Mesenchymal stem cell (in vitro differentiated cells and primary cell): Measurements from ENCODE around the gene TMEM187.

Experiments used
- DNase-seq: peaks from one replicate; pipeline ENCODE4 v3.0.0-alpha.2; 2013
- H2AFZ ChIP-seq: one replicate; pipeline ENCODE4 v1.6.1; 2013; ENCODE audit warnings: low read depth, mild to moderate bottlenecking, control low read depth, inconsistent platforms, low read length, moderate library complexity
- H2AK5ac ChIP-seq: 2 replicates; pipeline ENCODE4 v1.6.1; 2013; ENCODE audit warnings: low read length, moderate library complexity, mild to moderate bottlenecking, inconsistent platforms; ENCODE audit not compliant: severe bottlenecking
- H2BK120ac ChIP-seq: one replicate; pipeline ENCODE4 v1.6.1; 2013; ENCODE audit warnings: low read depth, mild to moderate bottlenecking, inconsistent platforms, low read length, moderate library complexity
- H2BK12ac ChIP-seq, 2 experiments: one replicate each; pipeline ENCODE4 v1.6.1; 2013; ENCODE audit warnings: inconsistent platforms in 2 of 2, low read length in 2 of 2, mild to moderate bottlenecking in 2 of 2, moderate library complexity in 2 of 2, control low read depth in 1 of 2
- H2BK15ac ChIP-seq: one replicate; pipeline ENCODE4 v1.6.1; 2013; ENCODE audit warnings: mild to moderate bottlenecking, low read depth, inconsistent platforms; ENCODE audit not compliant: poor library complexity, severe bottlenecking
- H2BK5ac ChIP-seq: 2 replicates; pipeline ENCODE4 v1.6.1; 2013; ENCODE audit warnings: low read depth, mild to moderate bottlenecking, low read length, control low read depth, inconsistent platforms; ENCODE audit not compliant: poor library complexity, severe bottlenecking
- H3K14ac ChIP-seq, 2 experiments: one replicate each; pipeline ENCODE4 v1.6.1; 2013; ENCODE audit warnings: inconsistent platforms in 2 of 2, low read length in 2 of 2, control low read depth in 1 of 2, mild to moderate bottlenecking in 1 of 2, moderate library complexity in 1 of 2
- H3K18ac ChIP-seq, 2 experiments: one replicate each; pipeline ENCODE4 v1.6.1; 2013; ENCODE audit warnings: inconsistent platforms in 2 of 2, low read length in 2 of 2, control low read depth in 1 of 2, low read depth in 1 of 2, mild to moderate bottlenecking in 1 of 2
- H3K23ac ChIP-seq, 2 experiments: one replicate each; pipeline ENCODE4 v1.6.1; 2013; ENCODE audit warnings: inconsistent platforms in 2 of 2, low read length in 2 of 2, mild to moderate bottlenecking in 2 of 2, moderate library complexity in 2 of 2, control low read depth in 1 of 2
- H3K27ac ChIP-seq: 2 replicates; pipeline ENCODE4 v1.5.1; 2013; ENCODE audit warnings: mild to moderate bottlenecking, moderate library complexity, low read length, control low read depth, inconsistent platforms; ENCODE audit not compliant: poor library complexity, severe bottlenecking
- H3K27me3 ChIP-seq, 2 experiments: 2 replicates each; pipeline versions ENCODE4 v1.6.1 to v1.7.0; 2013; ENCODE audit warnings: low read length in 2 of 2, mild to moderate bottlenecking in 2 of 2, moderate library complexity in 2 of 2, control low read depth in 1 of 2, inconsistent platforms in 1 of 2; ENCODE audit not compliant: control insufficient read depth in 1 of 2, insufficient read depth in 1 of 2
- H3K36me3 ChIP-seq, 2 experiments: 2 replicates each; pipeline versions ENCODE4 v1.6.1 to v1.7.0; 2013; ENCODE audit warnings: low read length in 2 of 2, control low read depth in 1 of 2, inconsistent platforms in 1 of 2, low read depth in 1 of 2, mild to moderate bottlenecking in 1 of 2; ENCODE audit not compliant: insufficient read depth in 2 of 2, control insufficient read depth in 1 of 2
- H3K4ac ChIP-seq, 2 experiments: one replicate each; pipeline ENCODE4 v1.6.1; 2013; ENCODE audit warnings: inconsistent platforms in 2 of 2, low read length in 2 of 2, mild to moderate bottlenecking in 2 of 2, moderate library complexity in 2 of 2, control low read depth in 1 of 2, low read depth in 1 of 2
- H3K4me1 ChIP-seq: 2 replicates; pipeline ENCODE4 v1.6.1; 2013; ENCODE audit warnings: low read depth, low read length, control low read depth; ENCODE audit not compliant: control insufficient read depth, insufficient read depth
- H3K4me2 ChIP-seq: 2 replicates; pipeline ENCODE4 v1.6.1; 2013; ENCODE audit warnings: low read length, mild to moderate bottlenecking, inconsistent platforms; ENCODE audit not compliant: poor library complexity, severe bottlenecking
- H3K4me3 ChIP-seq, 2 experiments: 2 replicates each; pipeline versions ENCODE4 v1.5.1 to v1.7.0; 2013; ENCODE audit warnings: low read length in 2 of 2, mild to moderate bottlenecking in 2 of 2, control low read depth in 1 of 2, low read depth in 1 of 2; ENCODE audit not compliant: insufficient read depth in 1 of 2
- H3K79me1 ChIP-seq: replicated peaks from 2 replicates; pipeline ENCODE4 v1.6.1; 2013; ENCODE audit warnings: mild to moderate bottlenecking, control low read depth, low read length, inconsistent platforms; ENCODE audit not compliant: poor library complexity, severe bottlenecking
- H3K9ac ChIP-seq: 2 replicates; pipeline ENCODE4 v1.7.0; 2013; ENCODE audit warnings: mild to moderate bottlenecking, low read length, moderate library complexity
- H3K9me3 ChIP-seq: 2 replicates; pipeline ENCODE4 v1.7.0; 2013; ENCODE audit warnings: mild to moderate bottlenecking, low read length; ENCODE audit not compliant: control insufficient read depth
- H4K8ac ChIP-seq: one replicate; pipeline ENCODE4 v1.6.1; 2013; ENCODE audit warnings: inconsistent platforms, mild to moderate bottlenecking, low read length, moderate library complexity
- H4K91ac ChIP-seq: one replicate; pipeline ENCODE4 v1.6.1; 2013; ENCODE audit warnings: mild to moderate bottlenecking, low read length, inconsistent platforms
- WGBS: methylation state at CpG from one replicate; pipeline ENCODE4 v1.1.7; 2013; ENCODE audit warnings: mixed read lengths; 5-methylcytosine and 5-hydroxymethylcytosine counted together

TMEM187 gene

GRCh38 chrX:153953342-153953830 is 19.2 kb upstream of the TMEM187 start:
- Histone ChIP-seq H3K9me3 (no peaks in the 10 kb centered on the region), H2BK15ac (no peak overlapping the region), H2AK5ac (peak overlapping the region; percentile 55), H3K4me2 (no peak overlapping the region), H3K79me1 (peaks cover 22% of the 10 kb centered on the region), H2BK12ac (no peak overlapping the region), H2BK120ac (no peak overlapping the region), H4K8ac (peak overlapping the region; percentile 40), H3K4me1 (peaks cover 11% of the 10 kb centered on the region), H3K27me3 (no peaks in the 10 kb centered on the region), H3K18ac (no peak overlapping the region), H4K91ac (peak overlapping the region; percentile 66), H3K4ac (peak overlapping the region in 1 of 2 experiments; percentile 46), H3K9ac (no peak overlapping the region), H3K36me3 (peaks cover 96 to 99% of the 10 kb centered on the region in 2 experiments), H3K4me3 (no peak overlapping the region), H2BK5ac (no peak overlapping the region), H3K14ac (no peak overlapping the region), H3K23ac (no peak overlapping the region), H3K27ac (no peak overlapping the region), H2AFZ (no peak overlapping the region)
- DNase-seq = peak; percentile 59
- 8% methylated on average over 20 of the region's 33 CpGs for whole genome bisulfite sequencing

DNA sequence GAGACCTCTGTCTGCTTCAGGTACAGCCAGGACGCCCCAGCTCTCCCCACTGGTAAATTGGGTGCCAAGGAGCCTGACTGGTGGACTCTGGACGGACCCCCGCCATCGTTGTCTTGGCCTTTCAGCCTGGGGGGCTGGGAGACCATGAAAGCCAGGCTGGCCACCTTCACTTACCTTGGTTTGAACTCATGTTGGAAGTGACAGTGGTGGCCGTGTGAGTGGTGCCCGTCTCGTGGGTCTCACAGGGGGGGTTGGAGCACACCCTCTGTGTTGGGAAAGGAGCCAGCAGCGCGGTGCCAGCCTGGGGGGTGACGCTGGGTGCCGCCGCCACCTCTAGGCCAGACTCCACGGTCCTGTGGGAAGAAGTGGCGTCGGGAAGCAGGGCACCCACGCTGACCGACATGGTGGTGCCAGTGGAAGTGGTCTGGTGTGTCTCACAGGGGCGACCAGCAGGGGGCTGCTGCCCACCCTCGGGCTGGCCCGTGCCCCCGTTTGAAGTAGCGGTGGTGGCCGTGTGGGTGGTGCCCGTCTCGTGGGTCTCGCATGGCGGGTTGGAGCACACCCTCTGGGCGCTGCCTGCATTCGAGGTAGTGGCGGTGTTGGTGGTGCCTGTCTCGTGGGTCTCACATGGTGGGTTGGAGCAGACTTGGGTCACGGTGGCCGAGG is 18.5 kb upstream of the TMEM187 start:
- H2BK120ac ChIP-seq = no peak overlapping the region
- H2AFZ ChIP-seq = no peak overlapping the region
- peak overlapping the region in 1 of 2 experiments; percentile 67 for H2BK12ac ChIP-seq
- no peaks in the 10 kb centered on the region for H3K9me3 ChIP-seq
- H2BK15ac ChIP-seq = no peak overlapping the region
- H3K36me3 ChIP-seq = peaks cover 97 to 100% of the 10 kb centered on the region in 2 experiments
- H3K18ac ChIP-seq = no peak overlapping the region
- H4K91ac ChIP-seq = peak overlapping the region; percentile 66
- H3K4ac ChIP-seq = peak overlapping the region in 1 of 2 experiments; percentile 46
- peaks cover 8% of the 10 kb centered on the region for H3K4me1 ChIP-seq
- H3K27me3 ChIP-seq = no peaks in the 10 kb centered on the region
- H3K79me1 ChIP-seq = peaks cover 24% of the 10 kb centered on the region
- no peak overlapping the region for H3K14ac ChIP-seq
- H4K8ac ChIP-seq = peak overlapping the region; percentile 80
- WGBS = 89% methylated on average over 13 of the region's 33 CpGs
- no peak overlapping the region for H2BK5ac ChIP-seq
- H2AK5ac ChIP-seq = no peak overlapping the region
- H3K4me2 ChIP-seq = no peak overlapping the region
- no peak overlapping the region for H3K4me3 ChIP-seq
- no peak overlapping the region for H3K23ac ChIP-seq
- H3K27ac ChIP-seq = no peak overlapping the region
- H3K9ac ChIP-seq = no peak overlapping the region
- DNase-seq = no peak

DNA sequence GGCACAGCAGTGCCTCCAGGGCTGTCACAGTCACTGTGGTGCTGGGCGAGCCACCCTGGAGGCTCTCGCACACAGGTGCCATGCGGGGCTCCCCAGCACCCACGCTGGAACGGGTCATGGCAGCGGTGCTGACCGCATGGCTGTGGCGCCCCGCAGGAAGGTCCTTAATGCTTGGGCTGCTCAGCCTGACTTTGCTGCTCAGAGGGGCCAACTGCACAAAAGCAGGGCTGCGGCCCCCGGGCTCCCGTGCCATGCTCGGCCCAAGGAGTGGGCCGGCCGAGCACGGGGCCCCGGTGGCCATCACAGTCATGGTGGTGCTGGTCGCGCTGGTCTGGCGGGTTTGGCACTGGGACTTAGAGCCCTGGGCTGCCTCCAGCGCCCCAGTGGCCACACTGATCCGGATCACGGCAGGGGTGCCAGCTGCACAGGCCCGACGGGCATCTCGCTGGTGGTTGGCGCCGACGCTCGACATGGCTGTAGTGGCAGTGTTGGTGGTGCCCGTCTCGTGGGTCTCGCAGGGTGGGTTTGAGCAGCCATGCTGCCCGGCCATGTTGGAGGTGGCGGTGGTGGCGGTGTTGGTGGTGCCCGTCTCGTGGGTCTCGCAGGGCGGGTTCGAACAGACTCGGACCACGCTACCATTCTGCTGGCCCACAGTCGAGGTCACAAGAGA is 17.9 kb upstream of the TMEM187 start:
- no peak overlapping the region for H3K14ac ChIP-seq
- H3K79me1 ChIP-seq = peaks cover 28% of the 10 kb centered on the region
- H3K18ac ChIP-seq = no peak overlapping the region
- H4K8ac ChIP-seq = peak overlapping the region; percentile 21
- no peak overlapping the region for H2AK5ac ChIP-seq
- no peak overlapping the region for H3K27ac ChIP-seq
- no peak overlapping the region for H4K91ac ChIP-seq
- no peak overlapping the region for H2BK15ac ChIP-seq
- H2BK5ac ChIP-seq = no peak overlapping the region
- H3K36me3 ChIP-seq = peaks cover 98 to 100% of the 10 kb centered on the region in 2 experiments
- H3K4ac ChIP-seq = no peak overlapping the region
- H3K27me3 ChIP-seq = no peaks in the 10 kb centered on the region
- H3K4me1 ChIP-seq = peaks cover 5% of the 10 kb centered on the region
- no peak overlapping the region for H3K9ac ChIP-seq
- H3K23ac ChIP-seq = no peak overlapping the region
- H3K4me2 ChIP-seq = no peak overlapping the region
- no peak overlapping the region for H3K4me3 ChIP-seq
- no peak overlapping the region for H2BK12ac ChIP-seq
- DNase-seq = no peak
- WGBS = 97% methylated on average over 36 of the region's 44 CpGs
- no peaks in the 10 kb centered on the region for H3K9me3 ChIP-seq
- no peak overlapping the region for H2BK120ac ChIP-seq
- H2AFZ ChIP-seq = no peak overlapping the region

- Histone ChIP-seq H4K8ac (no peak overlapping the region), H3K9me3 (no peaks in the 10 kb centered on the region), H3K9ac (no peak overlapping the region), H2BK5ac (no peak overlapping the region), H2BK12ac (no peak overlapping the region), H3K14ac (no peak overlapping the region), H3K79me1 (peaks cover 27% of the 10 kb centered on the region), H3K4me2 (no peak overlapping the region), H3K36me3 (peaks cover 98 to 100% of the 10 kb centered on the region in 2 experiments), H2AFZ (no peak overlapping the region), H3K27ac (no peak overlapping the region), H2AK5ac (no peak overlapping the region), H3K23ac (no peak overlapping the region), H2BK120ac (no peak overlapping the region), H3K4me3 (no peak overlapping the region), H2BK15ac (no peak overlapping the region), H4K91ac (no peak overlapping the region), H3K4ac (no peak overlapping the region), H3K4me1 (peaks cover 2% of the 10 kb centered on the region), H3K27me3 (no peaks in the 10 kb centered on the region), H3K18ac (no peak overlapping the region)
- DNase-seq = no peak
- 94% methylated on average over 8 of the region's 12 CpGs for WGBS
Observed at GRCh38 chrX:153955228-153955732, 17.3 kb upstream of the TMEM187 start.
